Brain microvascular endothelial cell (primary cell): ENCODE results near the gene HIF3A.
"Not testable (repeated sequence)": the region's sequence is repeated elsewhere in the genome, so short reads cannot be mapped to it uniquely, and the experiment has no call there.

Source experiments
- DNase-seq: peaks from one replicate; pipeline ENCODE4 v3.0.0-alpha.2; 2020
- H3K27ac ChIP-seq: fragments of 250-450 bp; sonication (Bioruptor Pico); 2 replicates; pipeline ENCODE4 v1.5.1; 2020; ENCODE audit warnings: mild to moderate bottlenecking, moderate library complexity
- H3K27me3 ChIP-seq: fragments of 250-450 bp; sonication (Bioruptor Pico); replicated peaks from 2 replicates; pipeline ENCODE4 v1.5.1; 2020; ENCODE audit warnings: mild to moderate bottlenecking
- H3K36me3 ChIP-seq: fragments of 250-450 bp; sonication (Bioruptor Pico); replicated peaks from 2 replicates; pipeline ENCODE4 v1.5.1; 2020; ENCODE audit warnings: mild to moderate bottlenecking
- H3K4me3 ChIP-seq: 2 replicates; pipeline ENCODE4 v1.5.1; 2011; ENCODE audit warnings: low read depth, mild to moderate bottlenecking, control low read depth, low read length, moderate library complexity
- in situ Hi-C: cut with HindIII; loops from 2 replicates; pipeline ENCODE4 v1.10.0; 2017; ENCODE audit warnings: low sequenced_read_pairs, low pct_ligation_motif_present
- TF ChIP-seq, protein P1 (sequence below): IDR thresholded peaks from 2 replicates; pipeline ENCODE4 v1.5.1; 2011; ENCODE audit warnings: low read depth, mild to moderate bottlenecking, moderate library complexity, low read length, control low read depth, inconsistent platforms; ENCODE audit errors: missing control alignments

Gene HIF3A

DNA sequence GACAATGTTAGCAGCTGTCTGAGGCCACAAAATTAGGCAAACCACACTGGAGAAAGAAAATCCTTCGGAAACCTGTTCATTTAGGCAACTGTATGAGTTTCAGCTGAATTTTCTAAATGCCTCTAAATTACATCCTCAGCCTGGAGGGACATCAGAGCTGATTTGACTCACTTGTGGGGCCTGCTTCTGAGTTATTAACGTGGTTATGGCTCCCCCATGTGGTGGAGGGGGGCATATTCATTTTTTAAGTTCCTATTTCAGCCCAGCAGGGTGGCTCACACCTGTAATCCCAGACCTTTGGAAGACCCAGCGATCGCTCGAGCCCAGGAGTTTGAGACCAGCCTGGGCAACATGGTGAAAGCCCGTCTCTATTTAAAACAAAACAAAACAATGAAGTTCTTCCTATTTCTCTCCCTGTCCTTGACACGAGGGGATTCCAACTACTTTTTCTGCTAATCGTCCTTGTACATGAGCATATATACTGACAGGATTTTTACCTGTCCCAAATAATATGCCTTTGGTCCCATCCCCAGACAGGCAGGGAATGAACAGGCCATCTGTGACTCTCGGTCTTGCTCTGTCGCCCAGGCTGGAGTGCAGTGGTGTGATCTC, 31.5 kb upstream of the HIF3A start:
- Histone ChIP-seq H3K36me3 (no peaks in the 10 kb centered on the region), H3K4me3 (no peak overlapping the region), H3K27ac (no peak overlapping the region), H3K27me3 (peaks cover 12% of the 10 kb centered on the region)
- DNase-seq = peak; percentile 76
- TF ChIP-seq, protein P1, sequence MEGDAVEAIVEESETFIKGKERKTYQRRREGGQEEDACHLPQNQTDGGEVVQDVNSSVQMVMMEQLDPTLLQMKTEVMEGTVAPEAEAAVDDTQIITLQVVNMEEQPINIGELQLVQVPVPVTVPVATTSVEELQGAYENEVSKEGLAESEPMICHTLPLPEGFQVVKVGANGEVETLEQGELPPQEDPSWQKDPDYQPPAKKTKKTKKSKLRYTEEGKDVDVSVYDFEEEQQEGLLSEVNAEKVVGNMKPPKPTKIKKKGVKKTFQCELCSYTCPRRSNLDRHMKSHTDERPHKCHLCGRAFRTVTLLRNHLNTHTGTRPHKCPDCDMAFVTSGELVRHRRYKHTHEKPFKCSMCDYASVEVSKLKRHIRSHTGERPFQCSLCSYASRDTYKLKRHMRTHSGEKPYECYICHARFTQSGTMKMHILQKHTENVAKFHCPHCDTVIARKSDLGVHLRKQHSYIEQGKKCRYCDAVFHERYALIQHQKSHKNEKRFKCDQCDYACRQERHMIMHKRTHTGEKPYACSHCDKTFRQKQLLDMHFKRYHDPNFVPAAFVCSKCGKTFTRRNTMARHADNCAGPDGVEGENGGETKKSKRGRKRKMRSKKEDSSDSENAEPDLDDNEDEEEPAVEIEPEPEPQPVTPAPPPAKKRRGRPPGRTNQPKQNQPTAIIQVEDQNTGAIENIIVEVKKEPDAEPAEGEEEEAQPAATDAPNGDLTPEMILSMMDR = peak; percentile 83
- in situ Hi-C loops = no loop called here

GRCh38 chr19:46269101-46269500, 27.7 kb upstream of the HIF3A start:
- TF ChIP-seq, protein P1 = no peak
- in situ Hi-C loops = no loop called here
- no peak for DNase-seq
- H3K27ac ChIP-seq = no peak overlapping the region
- H3K36me3 ChIP-seq = no peaks in the 10 kb centered on the region
- peaks cover 7% of the 10 kb centered on the region for H3K27me3 ChIP-seq
- H3K4me3 ChIP-seq = no peak overlapping the region

DNA sequence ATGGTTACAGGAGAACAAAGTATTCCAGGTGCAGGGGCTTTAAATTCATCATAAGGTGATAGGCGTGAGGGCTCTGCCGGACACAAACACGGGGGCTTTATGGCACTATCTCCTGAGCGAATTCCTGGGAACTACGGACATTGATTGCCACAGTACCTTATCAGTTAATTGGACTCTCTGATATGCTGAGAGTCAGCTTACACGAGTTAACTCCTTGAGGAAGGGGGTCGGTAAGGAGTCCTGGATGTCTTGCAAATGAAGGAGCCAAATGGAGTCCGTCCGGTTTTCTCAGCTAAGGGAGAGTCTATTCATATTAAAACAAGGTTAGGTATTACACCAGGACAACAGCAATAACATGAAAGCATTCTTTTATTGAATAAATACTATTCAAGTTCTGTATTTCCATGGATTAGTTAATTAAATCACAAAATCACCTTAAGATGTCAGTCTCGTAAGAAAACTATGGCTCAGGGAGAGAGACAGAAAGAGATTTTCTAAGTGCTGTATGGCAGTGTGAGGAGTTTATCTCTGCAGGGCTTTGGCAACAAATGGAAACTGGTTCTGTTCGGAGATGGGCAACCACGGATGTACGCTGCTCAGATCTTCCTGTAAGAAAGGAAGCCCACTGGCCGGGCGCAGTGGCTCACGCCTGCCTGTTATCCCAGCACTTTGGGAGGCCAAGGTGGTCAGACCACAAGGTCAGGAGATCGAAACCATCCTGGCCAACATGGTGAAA, 26.2 kb upstream of the HIF3A start:
- Histone ChIP-seq H3K36me3 (no peaks in the 10 kb centered on the region), H3K27me3 (peaks cover 7% of the 10 kb centered on the region), H3K27ac (peak overlapping the region; percentile 88), H3K4me3 (no peak overlapping the region)
- DNase-seq = no peak
- TF ChIP-seq, protein P1 = no peak
- in situ Hi-C loops = no loop called here

DNA sequence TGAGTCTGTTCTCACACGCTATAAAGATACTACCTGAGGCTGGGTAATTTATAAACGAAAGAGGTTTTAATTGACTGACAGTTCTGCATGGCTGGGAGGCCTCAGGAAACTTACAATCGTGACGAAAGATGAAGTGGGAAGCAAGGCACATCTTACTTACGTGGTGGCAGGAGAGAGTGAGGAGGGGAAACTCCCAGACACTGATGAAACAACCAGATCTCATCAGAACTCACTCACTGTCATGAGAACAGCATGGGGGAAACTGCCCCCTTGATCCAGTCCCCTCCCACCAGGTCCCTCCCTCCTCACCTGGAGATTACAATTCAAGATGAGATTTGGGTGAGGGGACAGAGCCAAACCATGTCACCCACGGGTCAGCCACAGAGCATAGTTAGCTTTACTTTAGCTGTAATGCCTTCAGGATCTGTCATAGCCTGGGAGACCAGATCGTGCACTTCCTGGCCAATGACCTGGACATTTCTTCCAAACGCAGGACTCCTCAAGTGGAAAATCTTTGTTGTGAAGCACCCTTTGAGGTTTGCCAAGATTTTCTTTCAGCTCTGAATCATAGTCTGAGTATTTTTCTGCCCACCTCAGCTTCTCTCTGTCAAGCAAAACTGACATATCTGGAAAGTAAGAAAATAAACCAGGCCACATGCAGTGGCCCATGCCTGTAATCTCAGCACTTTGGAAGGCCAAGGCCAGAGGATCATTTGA, 25.2 kb upstream of the HIF3A start:
- H3K27ac ChIP-seq = peak overlapping the region; percentile 88
- H3K27me3 ChIP-seq = peaks cover 5% of the 10 kb centered on the region
- TF ChIP-seq, protein P1 = no peak
- H3K36me3 ChIP-seq = no peaks in the 10 kb centered on the region
- H3K4me3 ChIP-seq = no peak overlapping the region
- in situ Hi-C loops = no loop called here
- peak; percentile 91 for DNase-seq

DNA sequence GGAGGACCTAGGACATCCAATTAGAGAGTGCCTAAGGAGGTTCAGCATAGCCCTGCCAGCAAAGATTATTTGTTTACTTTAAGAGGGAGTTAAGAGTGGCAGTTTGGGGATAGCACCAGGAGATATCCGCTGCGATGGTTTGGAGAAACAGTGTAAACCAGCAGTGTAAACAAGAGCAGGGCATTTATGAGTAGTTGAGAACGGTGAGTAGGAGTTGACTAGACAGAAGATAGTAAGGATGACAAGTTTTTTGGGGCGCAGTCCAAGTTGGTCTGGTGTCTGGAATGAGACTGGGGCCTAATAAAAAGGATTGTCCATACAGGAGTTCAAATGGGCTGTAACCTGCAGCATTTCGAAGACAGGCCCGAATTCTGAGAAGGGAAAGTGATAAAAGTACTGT, 22.9 kb upstream of the HIF3A start:
- DNase-seq, H3K4me3 ChIP-seq, in situ Hi-C loops: not testable (repeated sequence)

GRCh38 chr19:46279177-46279576, 17.7 kb upstream of the HIF3A start:
- in situ Hi-C loops = no loop called here
- no peak overlapping the region for H3K27ac ChIP-seq
- TF ChIP-seq, protein P1 = no peak

More for the DNA sequence above, 22.9 kb upstream of the HIF3A start:
- H3K36me3 ChIP-seq, H3K27me3 ChIP-seq, H3K27ac ChIP-seq: not testable (repeated sequence)

More at GRCh38 chr19:46279177-46279576, 17.7 kb upstream of the HIF3A start:
- Histone ChIP-seq H3K4me3 (no peak overlapping the region), H3K36me3 (no peaks in the 10 kb centered on the region), H3K27me3 (no peaks in the 10 kb centered on the region)
- DNase-seq = no peak
